CD4-positive, CD25-positive, alpha-beta regulatory T cell (primary cell): Measurements from ENCODE around the gene PITHD1. TPM values are rescaled to one million over a fixed set of nuclear protein-coding genes. Genes with fewer than 3 reads are reported as not detected.

Experiments used
- ATAC-seq, 2 donors: fragments of 150-1000 bp; cut with Tn5 transposase; one replicate each; pipeline ENCODE4 v1.10.0; 2021; ENCODE audit warnings: low read depth in 2 of 2, moderate number of reproducible peaks in 2 of 2, moderate library complexity in 1 of 2
- DNase-seq, 3 donors: peaks; one replicate each; pipeline versions ENCODE4 v3.0.0 to v3.0.0-alpha.2; 2012 to 2022; ENCODE audit warnings: mixed read lengths in 1 of 3
- H3K27ac ChIP-seq: one replicate; pipeline ENCODE4 v1.7.0; 2013; ENCODE audit warnings: mild to moderate bottlenecking, low read length; ENCODE audit not compliant: insufficient read depth, poor library complexity, severe bottlenecking
- H3K27me3 ChIP-seq: one replicate; pipeline ENCODE4 v1.7.0; 2013; ENCODE audit warnings: low read length; ENCODE audit not compliant: control insufficient read depth, insufficient read depth
- H3K36me3 ChIP-seq: one replicate; pipeline ENCODE4 v1.7.0; 2013; ENCODE audit warnings: mild to moderate bottlenecking, low read length, moderate library complexity; ENCODE audit not compliant: control insufficient read depth, insufficient read depth
- H3K4me1 ChIP-seq: 2 replicates; pipeline ENCODE4 v1.7.0; 2013; ENCODE audit warnings: mild to moderate bottlenecking, low read length; ENCODE audit not compliant: insufficient read depth, control insufficient read depth, poor library complexity, severe bottlenecking
- H3K4me3 ChIP-seq: one replicate; pipeline ENCODE4 v1.7.0; 2013; ENCODE audit warnings: low read depth, mild to moderate bottlenecking, low read length, moderate library complexity
- H3K9me3 ChIP-seq, 2 experiments: 1 replicate in 1 of 2; 2 replicates in 1 of 2; pipeline ENCODE4 v1.7.0; 2013; ENCODE audit warnings: low read length in 2 of 2, mild to moderate bottlenecking in 1 of 2, moderate library complexity in 1 of 2; ENCODE audit not compliant: control insufficient read depth in 2 of 2
- H3K27ac Mint-ChIP-seq, 3 donors: one replicate each; pipeline ENCODE4 v1.8.0; 2020 to 2022; ENCODE audit warnings: mild to moderate bottlenecking in 3 of 3, mixed read lengths in 3 of 3, moderate library complexity in 2 of 3
- H3K27me3 Mint-ChIP-seq: one replicate; pipeline ENCODE4 v1.8.0; 2022; ENCODE audit warnings: mild to moderate bottlenecking, mixed read lengths
- H3K36me3 Mint-ChIP-seq: one replicate; pipeline ENCODE4 v1.8.0; 2020; ENCODE audit warnings: mixed read lengths
- H3K4me1 Mint-ChIP-seq, 4 donors: one replicate each; pipeline ENCODE4 v1.8.0; 2020 to 2022; ENCODE audit warnings: mixed read lengths in 4 of 4, mild to moderate bottlenecking in 1 of 4
- H3K4me3 Mint-ChIP-seq, 4 donors: one replicate each; pipeline ENCODE4 v1.8.0; 2020 to 2022; ENCODE audit warnings: mild to moderate bottlenecking in 4 of 4, mixed read lengths in 4 of 4, moderate library complexity in 3 of 4
- H3K9me3 Mint-ChIP-seq, 7 donors: one replicate each; pipeline ENCODE4 v1.8.0; 2020 to 2022; ENCODE audit warnings: mixed read lengths in 7 of 7, mild to moderate bottlenecking in 3 of 7, moderate library complexity in 2 of 7
- polyA plus RNA-seq, 4 donors: library from polyadenylated mRNA; unstranded; fragments of 300-500 nt; fragmentation: Illumina TruSeq; gene quantifications; one replicate each; pipeline ENCODE4 v1.2.3, GENCODE V29; 2021
- total RNA-seq: library from RNA; stranded (reverse); gene quantifications from one replicate; pipeline ENCODE4 v1.2.3, GENCODE V29; 2022

The PITHD1 gene
- total and polyA plus RNA-seq, 5 donors from 2014 or later: 72.6 to 98.9 (median 83.0) TPM

- DNase-seq: no peak
- H3K27me3 Mint-ChIP-seq: no peaks in the 10 kb centered on the region
- no peak overlapping the region for H3K27ac Mint-ChIP-seq
- Histone ChIP-seq H3K27ac (no peak overlapping the region), H3K9me3 (no peaks in the 10 kb centered on the region), H3K36me3 (peaks cover 15% of the 10 kb centered on the region), H3K27me3 (no peaks in the 10 kb centered on the region), H3K4me1 (peaks cover 31% of the 10 kb centered on the region), H3K4me3 (no peak overlapping the region)
- H3K36me3 Mint-ChIP-seq: peaks cover 3% of the 10 kb centered on the region
- peak overlapping the region in 2 of 4 donors; percentile 79 to 89 for H3K4me3 Mint-ChIP-seq
- H3K9me3 Mint-ChIP-seq: no peaks in the 10 kb centered on the region
- peaks cover 4 to 31% (median 7%) of the 10 kb centered on the region in 4 donors for H3K4me1 Mint-ChIP-seq
- no peak for ATAC-seq
These were observed 18.5 kb downstream of the PITHD1 start for GRCh38 chr1:23796466-23797271.

GRCh38 chr1:23797478-23798448 is 19.5 kb downstream of the PITHD1 start:
- Mint-ChIP-seq H3K36me3 (peaks cover 3% of the 10 kb centered on the region), H3K9me3 (no peaks in the 10 kb centered on the region), H3K4me3 (peak overlapping the region; percentile 3 to 89 (median 46)), H3K27me3 (no peaks in the 10 kb centered on the region), H3K27ac (no peak overlapping the region), H3K4me1 (peaks cover 0 to 23% (median 7%) of the 10 kb centered on the region in 4 donors)
- ATAC-seq (no peak), DNase-seq (no peak)
- Histone ChIP-seq H3K27ac (no peak overlapping the region), H3K27me3 (no peaks in the 10 kb centered on the region), H3K4me1 (peaks cover 20% of the 10 kb centered on the region), H3K4me3 (no peak overlapping the region), H3K36me3 (peaks cover 15% of the 10 kb centered on the region), H3K9me3 (no peaks in the 10 kb centered on the region)

DNA sequence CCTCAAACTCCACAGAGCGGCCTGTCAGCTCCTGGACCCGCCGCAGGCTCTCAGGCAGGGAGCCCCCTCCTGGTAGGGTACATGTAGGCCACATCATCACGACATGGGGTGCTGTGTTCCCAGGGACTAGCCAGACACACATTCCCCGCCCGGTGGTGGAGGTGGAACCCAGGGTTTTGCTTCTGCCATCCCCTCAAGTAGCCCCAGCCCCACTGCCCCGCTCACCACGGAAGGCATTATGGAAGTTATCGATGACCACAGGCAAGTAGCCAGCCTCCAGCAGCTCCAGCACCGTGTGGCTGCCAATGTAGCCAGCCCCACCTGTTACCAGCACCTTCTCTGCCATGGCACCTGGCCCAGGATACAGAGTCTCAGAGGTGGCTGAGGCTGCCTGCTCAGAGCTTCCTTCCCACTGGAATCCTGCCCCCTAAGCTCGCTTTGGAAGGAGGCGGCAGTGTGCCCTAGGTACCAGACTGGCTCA is 20.5 kb downstream of the PITHD1 start:
- peaks cover 20% of the 10 kb centered on the region for H3K4me1 ChIP-seq
- no peaks in the 10 kb centered on the region for H3K27me3 ChIP-seq
- H3K4me3 ChIP-seq: no peak overlapping the region
- H3K36me3 Mint-ChIP-seq: peaks cover 5% of the 10 kb centered on the region
- peak overlapping the region in 1 of 3 donors; percentile 71 for H3K27ac Mint-ChIP-seq
- H3K27ac ChIP-seq: no peak overlapping the region
- DNase-seq: no peak
- peaks cover 0 to 18% (median 7%) of the 10 kb centered on the region in 4 donors for H3K4me1 Mint-ChIP-seq
- H3K9me3 ChIP-seq: no peaks in the 10 kb centered on the region
- no peaks in the 10 kb centered on the region for H3K27me3 Mint-ChIP-seq
- no peak for ATAC-seq
- H3K9me3 Mint-ChIP-seq: no peaks in the 10 kb centered on the region
- peaks cover 15% of the 10 kb centered on the region for H3K36me3 ChIP-seq
- peak overlapping the region in 3 of 4 donors; percentile 47 to 92 (median 91) for H3K4me3 Mint-ChIP-seq

GRCh38 chr1:23799255-23799569 is 21.0 kb downstream of the PITHD1 start:
- Mint-ChIP-seq H3K27me3 (no peaks in the 10 kb centered on the region), H3K27ac (peak overlapping the region in 1 of 3 donors; percentile 91), H3K4me1 (peaks cover 0 to 18% (median 7%) of the 10 kb centered on the region in 4 donors), H3K4me3 (peak overlapping the region; percentile 47 to 92 (median 91)), H3K9me3 (no peaks in the 10 kb centered on the region), H3K36me3 (peaks cover 10% of the 10 kb centered on the region)
- Histone ChIP-seq H3K4me1 (peaks cover 20% of the 10 kb centered on the region), H3K4me3 (peak overlapping the region; percentile 67), H3K27ac (peak overlapping the region; percentile 89), H3K27me3 (no peaks in the 10 kb centered on the region), H3K36me3 (peaks cover 14% of the 10 kb centered on the region), H3K9me3 (no peaks in the 10 kb centered on the region)
- ATAC-seq: no peak
- DNase-seq: no peak

- Histone ChIP-seq H3K36me3 (peaks cover 12% of the 10 kb centered on the region), H3K9me3 (no peaks in the 10 kb centered on the region), H3K27ac (peak overlapping the region; percentile 89), H3K27me3 (no peaks in the 10 kb centered on the region), H3K4me3 (peak overlapping the region; percentile 67), H3K4me1 (peaks cover 20% of the 10 kb centered on the region)
- peak in 1 of 3 donors; percentile 56 for DNase-seq
- peaks cover 14% of the 10 kb centered on the region for H3K36me3 Mint-ChIP-seq
- H3K27me3 Mint-ChIP-seq: no peaks in the 10 kb centered on the region
- no peaks in the 10 kb centered on the region for H3K9me3 Mint-ChIP-seq
- peaks cover 0 to 18% (median 7%) of the 10 kb centered on the region in 4 donors for H3K4me1 Mint-ChIP-seq
- ATAC-seq: no peak
- H3K4me3 Mint-ChIP-seq: peak overlapping the region; percentile 83 to 92 (median 91)
- H3K27ac Mint-ChIP-seq: peak overlapping the region; percentile 90 to 92 (median 91)
These were observed 21.6 kb downstream of the PITHD1 start for GRCh38 chr1:23799570-23800399.

DNA sequence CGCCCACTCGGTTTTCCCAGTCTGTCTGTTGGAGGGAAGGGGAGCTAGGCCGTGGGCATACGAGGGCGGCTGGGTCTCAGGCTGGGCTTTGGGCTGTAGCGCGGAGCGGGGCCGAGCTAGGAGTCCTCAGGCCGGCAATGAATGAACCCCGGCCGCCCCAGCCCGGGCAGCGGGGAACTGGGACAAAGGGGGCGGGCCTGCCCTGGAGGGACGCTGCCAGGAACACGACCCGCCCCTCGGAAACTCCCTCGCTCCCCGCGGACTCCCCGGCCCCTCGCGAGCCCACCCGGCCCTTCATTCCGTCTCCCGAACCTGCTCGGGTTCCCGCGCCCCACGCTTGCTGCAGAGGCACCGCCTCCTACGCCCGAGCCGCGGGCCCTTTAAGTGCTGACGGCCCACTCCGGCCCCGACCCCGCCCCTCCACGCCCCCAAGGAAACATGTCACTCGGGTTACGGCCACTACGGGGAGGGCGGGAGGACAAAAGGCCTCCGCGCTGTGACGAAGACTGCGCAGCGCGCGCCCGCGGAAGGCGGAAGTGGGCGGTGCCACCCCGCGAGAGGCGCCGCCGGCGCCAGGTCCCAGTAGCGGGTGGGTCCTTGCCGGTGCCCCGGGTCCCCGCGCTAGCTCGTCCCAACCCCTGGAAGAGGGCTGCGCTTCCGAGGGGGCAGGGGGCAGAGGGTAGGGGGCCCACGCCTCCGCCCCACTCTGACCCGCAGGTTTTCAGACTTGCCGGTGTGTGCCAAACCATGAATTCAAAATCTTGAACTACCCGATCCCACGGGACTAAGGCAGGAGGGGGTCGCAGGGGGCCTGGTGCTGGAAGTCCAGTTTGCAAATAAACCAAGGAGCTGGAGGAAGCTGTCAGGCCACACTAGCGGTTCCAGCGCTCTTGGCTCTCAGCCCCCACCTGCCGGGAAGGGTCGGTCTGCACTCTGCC is 22.5 kb downstream of the PITHD1 start, which contains the start of gene GALE:
Gene GALE (minus strand): TSS at position 355 of the 938 bp plus-strand sequence. CDS start 1,747 bp downstream, outside the sequence.
- ATAC-seq (peak; percentile 89 to 92), DNase-seq (peak; percentile 94 to 98 (median 95))
- H3K36me3 Mint-ChIP-seq: peaks cover 20% of the 10 kb centered on the region
- H3K27me3 Mint-ChIP-seq: no peaks in the 10 kb centered on the region
- H3K27ac Mint-ChIP-seq: peak within 1 kb of the TSS; percentile 92 to 95 (median 92)
- peaks cover 0 to 21% (median 7%) of the 10 kb centered on the region in 4 donors for H3K4me1 Mint-ChIP-seq
- H3K4me1 ChIP-seq: peaks cover 20% of the 10 kb centered on the region
- H3K27ac ChIP-seq: peak within 1 kb of the TSS; percentile 89
- no peaks in the 10 kb centered on the region for H3K9me3 Mint-ChIP-seq
- no peaks in the 10 kb centered on the region for H3K9me3 ChIP-seq
- H3K4me3 ChIP-seq: peak within 1 kb of the TSS; percentile 73
- peak within 1 kb of the TSS; percentile 91 to 98 (median 92) for H3K4me3 Mint-ChIP-seq
- H3K27me3 ChIP-seq: no peaks in the 10 kb centered on the region
- peaks cover 10% of the 10 kb centered on the region for H3K36me3 ChIP-seq
